ENCODE data around the gene NRG2.

DNA sequence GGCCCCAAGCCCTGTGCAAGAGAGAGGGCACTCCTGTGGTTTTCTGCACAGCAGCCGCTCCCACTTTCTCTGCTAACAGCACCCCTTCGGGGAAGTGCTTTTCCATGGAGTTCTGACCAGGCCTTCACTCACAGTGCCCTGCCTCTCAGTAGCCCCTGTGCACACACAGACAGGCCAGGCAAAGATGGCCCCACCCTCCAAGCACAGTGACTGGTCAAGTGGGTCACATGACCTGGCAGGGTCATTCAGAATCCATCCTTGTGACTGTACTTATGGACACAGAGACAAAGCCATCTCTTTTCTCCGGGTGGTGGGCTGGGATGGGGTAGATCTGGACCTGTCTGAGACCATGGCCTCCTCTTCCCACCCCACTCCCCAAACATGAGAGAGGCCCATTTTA, 165.0 kb downstream of the NRG2 start:
- TF ChIP-seq REST (IDR thresholded peaks at IDR 0.05) = no peak
- TF ChIP-seq, protein P1, sequence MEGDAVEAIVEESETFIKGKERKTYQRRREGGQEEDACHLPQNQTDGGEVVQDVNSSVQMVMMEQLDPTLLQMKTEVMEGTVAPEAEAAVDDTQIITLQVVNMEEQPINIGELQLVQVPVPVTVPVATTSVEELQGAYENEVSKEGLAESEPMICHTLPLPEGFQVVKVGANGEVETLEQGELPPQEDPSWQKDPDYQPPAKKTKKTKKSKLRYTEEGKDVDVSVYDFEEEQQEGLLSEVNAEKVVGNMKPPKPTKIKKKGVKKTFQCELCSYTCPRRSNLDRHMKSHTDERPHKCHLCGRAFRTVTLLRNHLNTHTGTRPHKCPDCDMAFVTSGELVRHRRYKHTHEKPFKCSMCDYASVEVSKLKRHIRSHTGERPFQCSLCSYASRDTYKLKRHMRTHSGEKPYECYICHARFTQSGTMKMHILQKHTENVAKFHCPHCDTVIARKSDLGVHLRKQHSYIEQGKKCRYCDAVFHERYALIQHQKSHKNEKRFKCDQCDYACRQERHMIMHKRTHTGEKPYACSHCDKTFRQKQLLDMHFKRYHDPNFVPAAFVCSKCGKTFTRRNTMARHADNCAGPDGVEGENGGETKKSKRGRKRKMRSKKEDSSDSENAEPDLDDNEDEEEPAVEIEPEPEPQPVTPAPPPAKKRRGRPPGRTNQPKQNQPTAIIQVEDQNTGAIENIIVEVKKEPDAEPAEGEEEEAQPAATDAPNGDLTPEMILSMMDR (IDR thresholded peaks at IDR 0.05) = no peak
- TF ChIP-seq KDM1A (IDR thresholded peaks at IDR 0.05; ENCODE audit: low read depth) = no peak

Data from A549 (cell line).